Activated CD4-positive, alpha-beta T cell treated with anti-CD3 and anti-CD28 coated beads, Interleukin-10, Interleukin-2, amounts not matched to agents 100 ng/mL and 50 ng/mL, durations not matched to agents 16 hours and 8 hours (primary cell): ENCODE data around the gene CALU.

Experiments
- DNase-seq: peaks from one replicate; pipeline ENCODE4 v3.0.0-alpha.2; 2020

The CALU gene

GRCh38 chr7:128739048-128739962 is at the start of gene CALU:
CALU (plus strand) TSS chr7:128739359; CDS start chr7:128748584, 9,225 bp downstream.
- peak; percentile 97 for DNase-seq

DNA sequence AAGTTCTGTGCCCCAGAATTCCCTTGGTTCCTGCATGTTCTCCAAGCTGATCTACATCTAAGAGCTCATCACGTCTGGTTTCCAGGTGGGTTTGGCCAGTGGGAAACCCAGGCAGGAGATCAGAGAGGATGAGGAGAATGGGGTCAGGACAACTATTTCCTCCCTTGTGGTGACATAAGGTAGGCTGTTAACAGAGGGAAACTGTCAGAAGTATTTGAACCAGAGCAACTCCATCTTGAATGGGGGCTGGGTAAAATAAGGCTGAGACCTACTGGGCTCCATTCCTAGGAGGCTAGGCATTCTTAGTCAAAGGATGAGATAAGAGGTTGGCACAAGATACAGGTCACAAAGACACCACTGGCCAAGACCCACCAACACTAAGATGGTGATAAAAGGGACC is 47.9 kb upstream of the CALU start:
- DNase-seq: no peak

- no peak for DNase-seq
These were observed 46.4 kb upstream of the CALU start for GRCh38 chr7:128692623-128693270.

DNA sequence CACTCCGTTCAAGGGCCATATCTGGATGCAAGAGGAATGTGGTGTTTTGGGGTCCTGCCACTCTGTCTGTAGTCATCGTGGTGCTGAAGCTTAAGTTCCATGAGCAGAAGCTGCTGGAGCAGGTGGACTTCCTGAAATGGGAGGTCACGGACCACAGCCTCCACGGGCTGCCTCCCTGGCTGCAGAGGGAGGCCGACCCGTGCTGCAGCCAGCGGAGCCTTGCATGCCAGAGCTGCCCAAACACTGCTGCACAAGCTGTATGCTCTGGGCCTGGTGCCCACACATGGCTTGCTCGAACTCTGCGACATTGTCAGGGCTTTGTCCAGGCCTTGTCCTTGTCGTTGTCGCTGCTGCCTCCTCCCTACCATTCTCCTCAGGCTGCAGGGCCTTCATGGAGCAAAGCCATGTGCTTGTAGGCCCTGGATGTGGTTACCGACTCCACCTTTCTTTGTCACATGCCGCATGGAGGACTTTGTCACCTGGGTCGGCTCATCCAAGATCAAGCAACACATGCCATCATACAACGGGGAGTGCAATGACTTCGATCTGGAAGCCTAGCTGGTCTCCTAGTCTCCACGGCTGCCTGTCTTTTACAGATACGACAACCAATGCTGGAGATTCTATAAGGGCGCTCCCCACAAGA is 45.7 kb upstream of the CALU start:
- DNase-seq: no peak

GRCh38 chr7:128694738-128695137 is 44.4 kb upstream of the CALU start:
- DNase-seq: no peak

DNA sequence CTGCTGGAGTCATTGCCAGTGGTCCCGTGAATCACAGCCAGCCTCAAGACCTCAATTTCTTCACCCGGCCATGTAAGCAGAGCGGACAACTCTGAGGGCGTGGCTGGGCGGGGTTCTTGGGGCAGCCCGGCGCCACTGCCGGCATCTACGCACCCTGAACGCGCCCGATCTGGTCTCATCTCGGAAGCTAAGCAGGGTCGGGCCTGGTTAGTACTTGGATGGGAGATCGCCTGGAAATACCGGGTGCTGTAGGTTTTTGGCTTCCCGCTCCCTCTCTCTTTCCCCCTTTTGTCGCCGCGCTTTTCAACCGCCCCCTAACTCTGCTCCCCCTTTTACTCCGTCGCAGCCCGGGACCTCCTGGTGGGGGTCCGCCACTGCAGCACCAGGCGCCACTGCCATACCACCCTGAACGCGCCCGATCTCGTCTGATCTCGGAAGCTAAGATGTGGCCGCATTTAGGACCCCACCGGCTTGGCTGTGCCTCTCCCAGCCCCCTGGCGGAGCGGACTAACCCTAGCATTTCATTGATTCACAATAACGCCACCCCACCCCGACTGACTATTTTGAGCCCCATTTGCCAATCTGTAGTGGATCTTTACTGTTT is 41.8 kb upstream of the CALU start:
- DNase-seq: peak; percentile 64

DNA sequence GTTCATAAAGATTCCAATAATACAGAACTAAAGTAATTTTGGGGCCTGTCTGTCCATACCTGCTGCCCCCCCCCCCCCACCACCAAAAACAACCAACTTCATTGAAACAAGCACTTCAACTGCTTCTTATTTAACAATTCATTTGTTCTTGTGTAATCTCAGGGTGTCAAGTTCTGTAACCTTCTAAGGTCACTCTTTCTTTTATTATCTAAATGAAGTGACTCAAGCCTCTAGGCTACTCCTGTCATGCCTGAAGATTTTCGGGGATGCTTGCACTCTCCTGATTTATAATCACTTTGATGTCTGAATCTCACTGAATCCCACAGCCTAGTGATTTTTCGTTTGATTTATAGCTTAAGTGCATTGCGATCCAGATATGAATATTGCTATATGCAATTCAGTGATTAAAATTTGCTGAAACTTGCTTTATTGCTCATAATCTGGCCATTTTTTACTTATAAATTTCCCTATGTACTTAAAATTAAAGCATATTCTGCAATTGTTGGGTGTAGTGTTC is 39.9 kb upstream of the CALU start:
- DNase-seq: no peak

DNA sequence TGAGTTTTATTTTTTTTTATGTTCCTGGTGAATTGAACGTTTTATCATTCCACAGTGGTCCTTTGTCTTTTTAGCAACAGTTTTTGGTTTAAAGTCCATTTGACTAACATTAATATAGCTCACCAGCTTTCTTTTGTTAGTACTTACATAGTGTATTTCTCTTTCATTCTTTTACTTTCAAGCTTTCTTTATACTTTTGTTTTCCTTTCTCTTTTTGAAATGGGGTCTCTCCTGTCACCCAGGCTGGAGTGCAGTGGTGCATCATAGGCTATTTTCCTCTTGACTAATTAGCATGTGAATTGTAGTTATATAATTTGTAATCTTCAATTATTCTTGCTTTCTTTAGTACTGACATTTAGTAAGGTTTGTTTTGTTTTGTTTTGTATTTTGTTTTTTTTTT is 39.3 kb upstream of the CALU start:
- no peak for DNase-seq

DNA sequence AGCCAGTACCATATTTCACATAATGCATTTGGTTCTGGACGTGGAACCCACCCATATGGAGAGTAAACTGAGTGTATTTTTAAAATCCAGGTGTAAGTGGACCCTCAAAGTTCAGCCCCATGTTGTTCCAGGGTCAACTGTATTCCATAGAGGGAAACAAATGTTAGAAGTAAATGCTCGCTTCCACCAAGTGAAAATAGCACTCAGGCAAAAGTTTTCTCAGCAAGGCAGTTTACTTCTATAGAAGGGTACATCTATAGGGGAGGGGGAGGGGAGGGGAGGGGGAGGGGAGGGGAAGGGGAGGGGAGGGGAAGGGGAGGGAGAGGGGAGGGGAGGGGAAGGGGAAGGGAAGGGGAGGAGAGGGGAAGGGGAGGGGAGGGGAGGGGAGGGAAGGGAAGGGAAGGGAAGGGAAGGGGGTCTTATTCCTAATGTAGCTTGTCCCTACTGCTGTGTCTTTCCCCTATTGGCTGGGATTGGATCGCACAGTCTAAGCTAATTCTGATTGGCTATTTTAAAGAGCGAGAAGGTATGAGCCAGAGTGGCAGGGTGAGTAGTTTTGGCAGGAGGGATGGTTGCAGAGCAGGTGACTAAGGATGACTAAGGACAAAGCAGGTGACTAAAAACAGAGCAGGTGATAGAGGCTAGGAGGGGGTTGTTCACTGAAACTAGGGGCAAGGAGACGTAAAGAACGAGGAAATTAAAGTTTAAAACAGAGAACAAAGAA is 37.9 kb upstream of the CALU start:
- DNase-seq: no peak

DNA sequence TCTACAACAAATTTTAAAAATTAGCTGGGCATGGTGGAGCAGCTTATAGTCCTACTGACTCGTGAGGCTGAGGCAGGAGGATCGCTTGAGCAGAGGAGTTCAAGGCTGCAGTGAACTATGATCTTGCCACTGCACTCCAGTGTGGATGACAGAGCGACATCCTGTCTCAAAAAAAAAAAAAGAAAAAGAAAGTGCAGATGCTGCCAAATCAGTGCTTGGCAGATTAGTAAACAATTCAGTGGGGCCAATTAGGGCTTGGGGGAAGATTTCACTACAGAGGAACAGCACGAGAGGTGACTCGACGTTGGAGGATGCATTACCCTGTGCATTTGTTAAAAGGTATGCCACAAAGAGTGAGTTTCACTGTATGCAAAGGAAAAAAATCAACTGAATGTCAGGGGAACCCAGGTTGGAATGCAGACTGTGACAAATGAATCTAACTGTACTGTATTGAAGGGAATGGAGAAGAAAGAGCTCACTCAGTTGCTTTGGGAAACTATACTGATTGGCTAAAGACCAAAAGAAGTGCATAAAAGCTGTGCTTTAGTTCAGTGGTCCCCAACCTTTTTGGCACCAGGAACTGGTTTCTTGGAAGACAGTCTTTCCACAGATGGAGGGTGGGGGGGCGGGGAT is 35.4 kb upstream of the CALU start:
- no peak for DNase-seq

DNA sequence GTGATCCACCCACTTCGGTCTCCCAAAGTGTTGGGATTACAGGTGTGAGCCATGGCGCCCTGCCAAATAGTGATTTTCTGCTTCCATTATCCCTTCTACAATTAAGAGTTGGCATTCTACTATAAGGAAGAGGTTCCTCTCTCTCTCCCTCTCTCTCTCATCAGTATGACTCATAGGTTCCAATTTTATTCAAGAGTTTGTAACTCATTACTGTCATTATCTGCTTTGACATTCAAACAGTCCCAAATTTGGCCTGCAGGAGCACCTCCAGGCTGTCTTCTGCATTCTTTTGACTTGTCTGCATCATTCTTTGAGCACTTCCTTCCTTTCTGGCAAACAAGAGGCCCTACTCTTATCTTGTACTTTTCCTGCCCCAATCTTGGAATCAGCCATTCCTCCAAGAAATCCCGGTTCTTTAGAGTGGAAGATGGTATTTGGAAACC is 33.2 kb upstream of the CALU start:
- peak; percentile 6 for DNase-seq

DNA sequence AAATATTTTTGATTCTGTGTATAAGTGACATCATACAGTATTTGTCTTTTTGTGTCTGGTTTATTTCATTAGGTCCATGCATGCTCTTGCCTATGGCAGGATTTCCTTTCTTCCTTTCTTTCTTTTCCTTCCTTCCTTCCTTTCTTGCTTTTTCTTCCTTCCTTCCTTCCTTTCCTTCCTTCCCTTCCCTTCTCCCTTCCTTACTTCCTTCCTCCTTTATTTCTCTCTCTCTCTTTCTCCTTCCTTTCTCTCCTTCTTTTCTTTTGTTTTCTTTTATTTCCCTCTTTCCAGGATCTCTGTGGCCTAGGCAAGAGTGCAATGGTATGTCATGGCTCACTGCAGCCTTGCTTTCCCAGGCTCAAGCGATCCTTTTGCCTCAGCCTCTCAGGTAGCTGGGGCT is 31.4 kb upstream of the CALU start:
- no peak for DNase-seq

- DNase-seq: no peak
These were observed 30.9 kb upstream of the CALU start for GRCh38 chr7:128708235-128708634.

DNA sequence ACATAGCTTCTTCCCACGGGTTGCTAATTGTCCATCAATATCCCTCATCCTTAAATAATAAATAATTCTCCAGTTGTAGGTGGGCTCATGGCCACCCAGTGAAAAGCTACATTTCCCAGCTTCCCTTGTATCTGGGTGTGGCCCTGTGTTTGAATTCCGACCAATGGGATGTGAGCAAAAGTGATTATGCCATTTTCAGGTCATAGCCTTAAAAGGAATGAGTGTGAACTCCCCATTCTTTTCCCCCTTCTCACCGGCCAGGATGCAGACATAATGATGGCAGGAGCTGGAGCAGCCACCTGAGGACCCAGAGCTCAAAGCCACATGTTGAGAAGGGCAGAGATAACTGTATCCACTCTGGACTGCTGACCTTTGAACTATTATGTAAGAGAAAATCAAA is 30.3 kb upstream of the CALU start:
- no peak for DNase-seq

- DNase-seq: no peak
These were observed 28.7 kb upstream of the CALU start for GRCh38 chr7:128710481-128710880.

GRCh38 chr7:128713794-128714193 is 25.4 kb upstream of the CALU start:
- DNase-seq: no peak

- DNase-seq: no peak
These were observed 24.3 kb upstream of the CALU start for GRCh38 chr7:128714701-128715495.

DNA sequence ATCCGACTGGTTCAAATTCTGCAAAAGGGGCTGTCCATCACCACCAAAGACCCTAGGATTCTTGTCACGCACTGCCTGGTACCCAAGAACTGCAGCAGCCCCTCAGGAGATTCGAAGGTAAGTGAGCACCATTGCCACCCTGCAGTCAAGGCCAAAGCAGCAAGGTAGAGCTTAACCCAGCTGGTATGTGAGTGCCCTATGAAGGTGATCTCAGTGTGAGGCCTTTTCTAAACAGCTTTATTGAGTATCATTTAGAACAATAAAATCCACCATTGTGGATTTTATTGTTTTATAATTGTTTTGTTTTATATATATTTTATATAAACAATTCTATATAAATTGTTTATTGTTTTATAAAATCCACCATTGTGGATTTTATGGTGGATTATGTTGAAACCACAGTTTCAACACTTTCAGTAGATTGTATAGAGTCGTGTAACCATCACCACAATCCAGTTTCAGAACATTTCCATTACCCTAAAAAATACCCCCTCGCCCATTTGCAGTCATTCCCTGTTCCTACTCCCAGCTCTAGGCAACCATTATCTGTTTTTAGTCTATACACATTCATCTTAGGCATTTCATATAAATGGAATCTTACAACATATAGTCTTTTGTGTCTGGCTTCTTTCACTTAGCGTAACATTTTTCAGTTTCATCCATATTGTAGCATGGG is 20.1 kb upstream of the CALU start:
- DNase-seq: no peak

GRCh38 chr7:128721376-128721775 is 17.8 kb upstream of the CALU start:
- DNase-seq: no peak

DNA sequence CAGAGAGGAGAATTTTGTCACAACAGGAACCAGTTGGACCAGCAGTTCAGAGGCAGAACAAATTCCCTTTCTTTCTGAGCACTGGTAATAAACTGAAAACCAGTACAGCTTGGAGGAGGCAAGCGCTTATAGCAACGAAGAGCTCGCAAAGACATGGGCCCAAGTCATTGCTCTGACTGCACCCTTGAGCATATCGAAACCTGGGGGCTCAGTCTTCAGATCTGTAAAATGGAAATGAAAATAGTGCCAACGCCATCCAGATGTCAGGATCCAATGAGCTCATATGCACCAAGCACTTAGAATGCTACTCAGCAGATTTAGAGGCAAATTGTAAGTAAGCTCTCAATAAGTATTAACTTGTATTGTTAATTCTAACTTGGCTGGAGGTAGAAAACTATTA is 14.4 kb upstream of the CALU start:
- DNase-seq: no peak
